KOPT-K1 (cell line): ENCODE measurements around the gene TRPM3.
"Not testable (repeated sequence)": the region's sequence is repeated elsewhere in the genome, so short reads cannot be mapped to it uniquely, and the experiment has no call there.

Experiments
- H3K27ac ChIP-seq: fragments of 200-600 bp; sonication (generic); 2 replicates; pipeline ENCODE4 v1.5.1; 2016; ENCODE audit warnings: antibody characterized with exemption, mild to moderate bottlenecking, low read depth, low read length; ENCODE audit not compliant: poor library complexity, severe bottlenecking
- H3K36me3 ChIP-seq: fragments of 200-600 bp; sonication (generic); 2 replicates; pipeline ENCODE4 v1.5.1; 2017; ENCODE audit warnings: antibody characterized with exemption, mild to moderate bottlenecking, low read length, moderate library complexity; ENCODE audit not compliant: insufficient read depth
- H3K9me3 ChIP-seq: fragments of 200-600 bp; sonication (generic); 2 replicates; pipeline ENCODE4 v1.5.1; 2017; ENCODE audit warnings: antibody characterized with exemption, low read length, mild to moderate bottlenecking; ENCODE audit not compliant: insufficient read depth, poor library complexity, severe bottlenecking

Gene TRPM3

DNA sequence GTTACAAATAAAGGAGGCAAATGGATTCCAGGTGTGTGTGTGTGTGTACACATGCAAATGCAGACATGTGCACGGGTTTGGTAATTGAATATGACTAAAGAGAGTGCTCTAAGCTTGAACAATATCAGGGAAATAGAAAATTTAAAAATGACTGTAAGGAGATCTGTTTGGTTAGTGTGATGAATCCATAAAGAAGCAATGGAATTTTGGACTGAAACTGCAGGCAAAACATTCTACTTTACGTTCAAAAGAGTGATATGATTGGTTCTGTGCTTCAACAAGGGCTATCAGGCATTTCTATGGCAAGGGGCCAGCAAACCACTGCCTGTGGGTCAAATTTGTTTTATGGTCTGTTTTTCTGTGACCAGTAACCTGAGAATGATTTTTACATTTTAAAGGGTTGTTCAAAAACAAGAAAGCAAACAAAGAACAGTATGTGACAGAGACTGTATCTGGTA, 374.1 kb downstream of the TRPM3 start:
- H3K9me3 ChIP-seq = no peaks in the 10 kb centered on the region
- H3K27ac ChIP-seq = no peak overlapping the region
- H3K36me3 ChIP-seq = no peaks in the 10 kb centered on the region

DNA sequence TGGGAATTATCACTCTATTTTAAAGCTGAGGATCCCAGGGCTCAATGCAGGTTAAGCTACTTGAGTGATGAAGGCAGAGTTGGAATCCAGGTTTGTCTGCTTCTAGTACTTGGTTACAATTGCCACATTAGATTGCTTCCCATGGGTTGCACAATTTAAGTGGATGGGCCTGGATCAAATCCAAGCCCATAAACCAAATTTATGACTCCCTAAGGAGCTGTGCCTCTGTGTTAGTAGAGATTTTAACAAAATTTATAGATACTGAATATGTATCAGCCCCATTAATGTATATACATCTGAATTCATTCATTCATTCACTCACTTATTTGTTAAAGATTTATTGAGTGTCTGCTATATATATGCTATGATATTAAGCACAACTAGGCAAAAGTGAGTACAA, 374.7 kb downstream of the TRPM3 start:
- H3K9me3 ChIP-seq = no peaks in the 10 kb centered on the region
- no peak overlapping the region for H3K27ac ChIP-seq
- H3K36me3 ChIP-seq = no peaks in the 10 kb centered on the region

DNA sequence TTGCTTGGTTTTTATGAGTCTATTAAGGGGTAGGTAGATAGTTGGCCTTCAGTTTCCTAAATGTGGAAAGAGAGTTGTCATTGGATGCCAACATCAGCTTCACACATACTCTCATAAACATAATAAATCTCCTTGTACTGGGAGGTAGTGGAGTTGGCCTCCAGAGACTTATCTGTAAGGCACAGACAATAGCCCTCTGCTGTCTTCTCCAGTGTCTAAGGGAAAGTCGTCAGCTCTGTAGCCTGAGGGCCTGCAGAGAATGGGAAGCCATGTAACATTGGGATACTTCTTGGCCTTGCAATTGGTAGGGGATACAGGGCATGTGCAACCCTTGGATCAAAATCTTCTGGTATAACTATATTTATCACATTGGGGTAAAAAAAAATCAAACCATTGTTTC, 375.1 kb downstream of the TRPM3 start:
- Histone ChIP-seq H3K27ac (no peak overlapping the region), H3K9me3 (no peaks in the 10 kb centered on the region)

DNA sequence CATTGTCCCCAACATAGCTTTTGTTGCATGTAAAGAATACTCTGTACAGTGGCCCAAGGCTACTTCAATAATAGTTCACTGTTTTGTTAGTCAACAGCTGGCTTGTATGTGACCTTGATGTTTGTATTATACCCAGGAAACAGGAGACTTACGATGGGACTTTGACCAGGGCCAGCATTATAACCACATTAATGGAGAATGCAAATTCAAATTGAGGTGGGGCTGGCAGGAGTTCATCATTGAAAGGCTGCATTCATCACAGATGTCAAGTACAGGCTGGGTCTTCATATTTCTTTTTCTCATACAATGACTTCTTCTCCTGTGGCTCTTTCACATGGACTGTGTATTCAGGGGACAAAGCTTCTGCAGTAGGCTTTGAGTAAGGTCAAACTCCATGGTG, 396.6 kb downstream of the TRPM3 start:
- H3K36me3 ChIP-seq, H3K27ac ChIP-seq: not testable (repeated sequence)

More for the DNA sequence above, 375.1 kb downstream of the TRPM3 start:
- H3K36me3 ChIP-seq = no peaks in the 10 kb centered on the region

DNA sequence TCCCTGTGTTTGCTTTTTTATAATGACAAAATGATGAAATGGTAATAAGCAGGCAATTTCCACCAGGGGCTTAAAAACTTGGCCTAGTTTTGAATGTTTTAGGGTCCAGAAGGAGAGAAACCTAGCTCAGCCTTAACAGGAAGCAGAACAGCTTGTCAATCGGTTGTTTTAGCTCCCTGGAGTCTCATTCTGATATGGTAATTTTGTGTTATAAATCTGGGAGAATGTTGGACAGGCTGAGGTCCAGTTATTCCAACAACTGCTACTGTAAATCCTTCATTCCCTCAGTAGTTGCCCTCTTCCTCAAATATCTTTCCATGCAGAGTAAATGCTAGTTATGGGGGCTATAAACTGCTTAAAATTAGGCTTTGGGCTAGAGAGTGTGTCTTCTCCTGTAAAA, 397.4 kb downstream of the TRPM3 start:
- not testable (repeated sequence) for H3K9me3 ChIP-seq, H3K36me3 ChIP-seq, H3K27ac ChIP-seq

More for the DNA sequence above, 396.6 kb downstream of the TRPM3 start:
- H3K9me3 ChIP-seq = not testable (repeated sequence)

DNA sequence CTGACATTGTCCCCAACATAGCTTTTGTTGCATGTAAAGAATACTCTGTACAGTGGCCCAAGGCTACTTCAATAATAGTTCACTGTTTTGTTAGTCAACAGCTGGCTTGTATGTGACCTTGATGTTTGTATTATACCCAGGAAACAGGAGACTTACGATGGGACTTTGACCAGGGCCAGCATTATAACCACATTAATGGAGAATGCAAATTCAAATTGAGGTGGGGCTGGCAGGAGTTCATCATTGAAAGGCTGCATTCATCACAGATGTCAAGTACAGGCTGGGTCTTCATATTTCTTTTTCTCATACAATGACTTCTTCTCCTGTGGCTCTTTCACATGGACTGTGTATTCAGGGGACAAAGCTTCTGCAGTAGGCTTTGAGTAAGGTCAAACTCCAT, 414.6 kb downstream of the TRPM3 start:
- H3K27ac ChIP-seq, H3K36me3 ChIP-seq, H3K9me3 ChIP-seq: not testable (repeated sequence)

DNA sequence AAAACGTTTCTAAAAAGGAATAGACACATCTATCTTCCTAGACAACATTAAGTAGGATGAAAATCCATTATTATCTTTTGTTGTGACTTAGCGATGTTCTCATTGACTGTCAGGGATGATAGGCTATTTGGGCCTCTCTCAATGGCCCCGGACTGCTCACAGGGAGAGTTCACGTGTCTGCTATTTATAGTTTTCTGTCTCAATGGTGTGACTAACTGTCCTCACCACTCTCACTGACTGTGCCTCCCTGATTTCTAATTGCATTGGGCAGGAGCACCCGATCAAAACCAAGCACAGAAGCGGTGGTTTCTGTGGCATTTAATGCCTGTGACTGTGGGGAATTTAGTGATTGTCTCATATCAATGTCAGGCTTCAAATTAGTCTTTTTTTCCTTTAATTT, 420.3 kb downstream of the TRPM3 start:
- H3K27ac ChIP-seq = no peak overlapping the region
- H3K36me3 ChIP-seq = no peaks in the 10 kb centered on the region

DNA sequence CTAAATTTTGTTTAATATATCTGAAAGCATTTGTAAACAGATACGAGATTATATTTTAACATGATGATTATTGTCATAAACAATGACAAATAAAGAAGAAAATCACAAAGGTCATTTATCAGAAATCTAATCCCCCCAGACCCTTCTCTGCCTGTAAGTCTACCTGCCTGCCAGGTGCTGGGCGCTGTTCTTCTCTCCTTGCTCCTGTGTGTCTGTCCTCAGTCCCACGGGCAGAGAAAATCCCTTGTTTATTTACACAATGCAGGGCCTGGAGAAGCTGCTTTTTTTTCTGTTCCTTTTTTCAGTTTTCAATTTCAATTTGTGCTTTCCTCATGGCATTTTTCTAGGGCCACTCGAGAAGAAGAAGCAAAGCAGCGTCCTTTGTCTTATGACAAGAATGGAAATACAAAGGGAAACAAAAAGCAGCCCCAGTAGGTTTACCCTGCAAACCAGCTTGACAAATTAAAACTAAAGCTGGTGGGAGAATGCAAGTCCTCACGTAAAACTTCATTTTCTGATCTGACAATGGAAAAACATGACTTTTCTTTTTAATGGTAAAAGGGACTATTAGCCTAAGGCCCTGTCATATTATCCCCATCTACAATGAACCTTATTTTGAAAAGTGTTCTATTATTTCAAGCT, 424.6 kb downstream of the TRPM3 start:
- no peaks in the 10 kb centered on the region for H3K9me3 ChIP-seq
- no peak overlapping the region for H3K27ac ChIP-seq
- no peaks in the 10 kb centered on the region for H3K36me3 ChIP-seq

More for the DNA sequence above, 420.3 kb downstream of the TRPM3 start:
- no peaks in the 10 kb centered on the region for H3K9me3 ChIP-seq

DNA sequence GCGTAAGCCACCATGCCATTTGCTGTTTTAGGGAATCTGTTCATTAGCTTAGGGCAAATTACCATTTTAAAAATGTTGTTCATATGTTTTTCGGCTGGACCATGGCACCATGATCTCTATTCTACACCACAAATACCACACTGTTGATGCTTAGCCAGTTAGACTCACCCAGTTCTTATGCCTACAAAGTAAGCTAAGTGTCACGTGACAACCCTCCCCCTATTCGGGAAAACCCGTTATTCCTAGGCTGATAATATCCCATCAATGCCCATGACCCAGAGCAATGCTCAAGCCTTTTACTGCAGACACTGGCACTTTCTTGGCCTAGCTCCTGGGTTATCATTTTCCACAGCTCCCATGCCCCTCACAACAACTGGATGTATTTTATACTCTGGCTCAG, 426.7 kb downstream of the TRPM3 start:
- no peaks in the 10 kb centered on the region for H3K9me3 ChIP-seq
- no peaks in the 10 kb centered on the region for H3K36me3 ChIP-seq
- no peak overlapping the region for H3K27ac ChIP-seq

DNA sequence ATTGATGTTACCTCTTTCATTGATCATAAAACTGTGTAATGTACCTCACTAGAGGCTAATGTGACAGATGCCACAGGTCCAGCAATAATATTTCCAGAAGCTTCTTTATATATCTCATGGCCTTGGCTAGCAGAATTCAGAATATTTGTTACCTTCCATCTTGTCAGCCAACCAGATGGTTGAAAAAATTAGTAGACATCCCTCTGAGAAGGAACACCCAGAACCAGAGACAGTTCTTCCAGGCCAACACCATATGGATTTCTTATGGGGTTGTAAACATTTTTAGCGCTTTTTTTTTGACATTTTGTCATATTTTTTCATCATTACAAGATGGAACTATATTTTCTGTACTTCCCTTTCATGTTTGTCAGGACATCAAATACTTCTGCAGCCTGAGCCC, 428.2 kb downstream of the TRPM3 start:
- no peak overlapping the region for H3K27ac ChIP-seq
- no peaks in the 10 kb centered on the region for H3K9me3 ChIP-seq
- no peaks in the 10 kb centered on the region for H3K36me3 ChIP-seq

DNA sequence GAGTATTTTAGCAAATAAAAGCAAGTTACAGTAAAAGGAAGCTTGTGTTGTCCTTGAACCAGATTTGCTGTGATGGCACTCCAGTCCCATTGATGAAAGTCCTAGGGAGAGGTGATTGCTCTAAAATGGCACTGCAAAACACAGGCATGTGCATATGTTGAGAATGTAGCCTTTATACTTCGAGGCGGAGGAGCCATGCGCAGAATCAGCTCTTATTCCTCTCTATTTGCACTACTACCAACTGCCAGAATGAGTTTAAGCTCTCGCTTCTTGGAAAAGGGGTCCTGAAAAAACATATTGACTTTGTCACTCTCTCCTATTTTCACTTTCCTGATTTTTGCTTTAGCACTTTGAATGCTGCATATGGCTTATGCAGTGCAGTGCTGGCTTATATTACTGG, 429.0 kb downstream of the TRPM3 start:
- Histone ChIP-seq H3K27ac (no peak overlapping the region), H3K9me3 (no peaks in the 10 kb centered on the region), H3K36me3 (no peaks in the 10 kb centered on the region)

DNA sequence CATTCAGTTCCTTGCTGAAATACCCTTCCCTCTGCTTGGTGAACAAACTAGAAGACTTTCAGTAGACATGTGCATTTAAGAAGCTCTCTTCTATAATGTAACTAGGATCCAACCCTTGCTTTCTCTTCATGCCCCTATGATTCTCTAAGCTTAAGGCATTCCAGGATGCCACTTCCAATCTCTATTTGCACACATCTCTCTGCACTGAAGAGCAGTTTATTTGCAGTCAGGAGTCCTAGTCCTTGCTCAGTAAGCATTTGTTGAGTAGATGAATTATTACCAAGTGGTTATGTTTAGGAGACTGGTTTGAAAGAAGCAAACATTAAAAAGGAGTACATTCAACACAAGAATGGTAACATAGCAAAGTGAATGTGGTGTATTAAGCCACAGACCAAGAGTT, 432.7 kb downstream of the TRPM3 start:
- no peak overlapping the region for H3K27ac ChIP-seq
- no peaks in the 10 kb centered on the region for H3K9me3 ChIP-seq
- no peaks in the 10 kb centered on the region for H3K36me3 ChIP-seq

DNA sequence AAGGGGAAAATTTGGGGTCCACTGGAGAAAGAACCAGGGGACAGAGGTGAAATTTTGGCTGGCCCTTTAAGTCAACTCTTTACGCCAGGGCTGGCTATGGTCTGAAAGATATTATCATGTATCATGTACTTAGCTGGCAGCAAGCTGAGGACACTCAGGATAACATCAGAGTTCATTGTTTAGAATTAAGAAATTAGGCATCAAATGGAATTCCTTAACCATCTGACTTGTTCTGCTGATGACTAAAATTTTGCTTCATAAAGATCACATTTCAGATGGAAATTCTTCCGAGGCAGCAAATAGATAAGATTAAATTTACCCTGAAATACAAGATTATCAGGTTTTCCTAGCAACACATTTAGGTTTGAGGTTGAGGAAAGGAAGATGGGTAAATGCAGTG, 437.6 kb downstream of the TRPM3 start:
- Histone ChIP-seq H3K27ac (no peak overlapping the region), H3K9me3 (no peaks in the 10 kb centered on the region), H3K36me3 (no peaks in the 10 kb centered on the region)

DNA sequence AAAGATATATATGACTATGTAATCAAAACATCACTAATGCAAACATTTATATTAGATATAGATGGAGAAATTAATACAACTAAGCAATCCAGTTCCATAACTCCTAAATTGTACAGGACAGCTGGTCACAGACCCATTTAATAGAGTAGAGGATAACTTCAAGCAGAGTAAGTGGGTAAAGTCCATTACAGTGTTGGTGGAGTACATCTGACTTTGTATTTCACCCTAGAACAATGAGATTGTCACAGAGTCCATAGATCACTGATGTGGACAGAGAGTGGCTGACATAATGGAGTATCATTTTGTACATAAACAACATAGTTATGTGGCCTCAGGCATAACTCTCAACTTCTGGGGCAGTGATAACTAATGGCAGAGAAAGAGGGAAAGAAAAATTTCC, 439.1 kb downstream of the TRPM3 start:
- no peak overlapping the region for H3K27ac ChIP-seq
- H3K9me3 ChIP-seq = no peaks in the 10 kb centered on the region
- H3K36me3 ChIP-seq = no peaks in the 10 kb centered on the region

DNA sequence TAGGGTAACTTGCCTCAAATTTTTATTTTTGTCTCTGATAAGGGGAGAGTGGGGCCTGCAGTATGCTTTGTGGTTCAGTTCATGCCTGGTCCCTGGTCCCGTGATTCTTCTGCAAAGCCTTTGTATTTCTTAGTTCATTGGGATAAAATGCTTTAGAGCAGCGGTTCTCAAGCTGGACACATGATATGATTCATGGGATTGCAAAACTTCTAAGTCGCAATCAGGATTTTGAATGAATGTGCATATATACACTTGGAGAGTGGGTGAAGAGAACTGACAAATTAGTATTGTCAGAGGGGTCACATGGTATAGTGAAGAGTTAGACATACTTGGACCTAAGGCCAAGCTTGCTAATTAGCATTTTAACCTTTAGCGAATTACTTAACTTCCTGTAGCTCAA, 441.6 kb downstream of the TRPM3 start:
- Histone ChIP-seq H3K36me3 (no peaks in the 10 kb centered on the region), H3K27ac (no peak overlapping the region), H3K9me3 (no peaks in the 10 kb centered on the region)

DNA sequence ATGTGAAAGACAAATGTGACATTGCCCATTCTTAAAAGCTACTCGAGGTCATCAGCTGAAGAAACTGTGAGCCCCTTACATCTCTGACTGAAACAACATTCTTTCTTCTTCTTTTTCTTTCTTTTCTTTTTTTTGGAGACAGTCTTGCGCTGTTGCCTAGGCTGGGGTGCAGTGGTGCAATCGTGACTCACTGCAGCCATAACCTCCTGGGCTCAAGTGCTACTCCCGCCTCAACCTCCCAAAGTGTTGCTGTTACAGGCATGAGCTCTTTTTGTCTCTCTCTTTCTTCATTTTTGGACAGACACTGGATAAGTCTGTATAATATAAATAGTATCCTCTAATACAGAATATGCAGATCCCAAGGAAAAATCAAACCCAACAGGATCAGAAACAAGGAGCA, 443.3 kb downstream of the TRPM3 start:
- H3K9me3 ChIP-seq = no peaks in the 10 kb centered on the region
- no peaks in the 10 kb centered on the region for H3K36me3 ChIP-seq
- H3K27ac ChIP-seq = no peak overlapping the region
